GM12878 (cell line): ENCODE results near the gene NRXN3.

Source experiments
- HDGF ChIP-seq: fragments of 450-650 bp; IDR thresholded peaks from 2 replicates; pipeline ENCODE4 v1.6.1; 2016; ENCODE audit warnings: antibody characterized with exemption
- NFIC ChIP-seq: IDR thresholded peaks from 2 replicates; pipeline ENCODE4 v1.6.1; 2012; ENCODE audit warnings: low read depth, mild to moderate bottlenecking, inconsistent platforms, low read length, moderate library complexity
- POLR2A ChIP-seq: IDR thresholded peaks from 2 replicates; pipeline ENCODE4 v1.6.1; 2011; ENCODE audit warnings: low read depth, mild to moderate bottlenecking, low read length
- RAD21 ChIP-seq: IDR thresholded peaks from 2 replicates; pipeline ENCODE4 v1.6.1; 2011; ENCODE audit warnings: mild to moderate bottlenecking, low read depth, low read length, moderate library complexity; ENCODE audit not compliant: insufficient read depth
- SIN3A ChIP-seq: IDR thresholded peaks from 2 replicates; pipeline ENCODE4 v1.6.1; 2012; ENCODE audit warnings: low read depth, low read length, improper control_type of control experiment
- YY1 ChIP-seq: IDR thresholded peaks from 2 replicates; pipeline ENCODE4 v1.6.1; 2011; ENCODE audit warnings: low read depth, mild to moderate bottlenecking, low read length
- ZNF384 ChIP-seq: IDR thresholded peaks from 2 replicates; pipeline ENCODE4 v1.6.1; 2012; ENCODE audit warnings: low read depth, mild to moderate bottlenecking, low read length, improper control_type of control experiment, borderline replicate concordance
- TF ChIP-seq, protein P1 (sequence below), 3 experiments: IDR thresholded peaks in 2 of 3; conservative IDR thresholded peaks in 1 of 3; 2 replicates each; pipeline ENCODE4 v1.5.1; 2011; ENCODE audit warnings: low read depth in 3 of 3, low read length in 3 of 3, mild to moderate bottlenecking in 3 of 3, control low read depth in 2 of 3, moderate library complexity in 2 of 3, inconsistent platforms in 1 of 3, mixed read lengths in 1 of 3; ENCODE audit not compliant: control insufficient read depth in 2 of 3, insufficient read depth in 1 of 3; ENCODE audit errors: extremely low read depth in 1 of 3

DNA sequence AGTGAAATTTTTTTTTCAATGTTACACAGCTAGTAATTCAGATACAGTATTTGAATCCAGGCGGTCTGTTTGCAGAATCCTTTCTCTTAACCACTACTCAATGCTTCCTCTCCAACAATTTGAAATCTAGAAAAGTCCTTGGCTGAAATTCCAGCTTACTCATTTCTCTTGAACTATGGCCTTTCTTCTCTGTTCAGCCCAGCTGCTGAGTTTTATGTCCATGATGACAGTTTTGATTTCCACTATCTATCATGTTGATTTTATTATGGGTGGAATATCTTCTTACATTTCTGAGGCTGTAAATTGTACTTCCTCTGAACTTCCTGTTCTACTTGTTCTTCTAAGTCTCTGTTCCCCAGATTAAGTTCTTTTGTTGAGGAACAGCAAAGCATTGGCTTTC, 1725.8 kb downstream of the NRXN3 start:
- TF ChIP-seq HDGF: no peak
- no peak for TF ChIP-seq ZNF384
- no peak for TF ChIP-seq YY1
- TF ChIP-seq NFIC: no peak
- no peak for TF ChIP-seq RAD21
- TF ChIP-seq, protein P1, sequence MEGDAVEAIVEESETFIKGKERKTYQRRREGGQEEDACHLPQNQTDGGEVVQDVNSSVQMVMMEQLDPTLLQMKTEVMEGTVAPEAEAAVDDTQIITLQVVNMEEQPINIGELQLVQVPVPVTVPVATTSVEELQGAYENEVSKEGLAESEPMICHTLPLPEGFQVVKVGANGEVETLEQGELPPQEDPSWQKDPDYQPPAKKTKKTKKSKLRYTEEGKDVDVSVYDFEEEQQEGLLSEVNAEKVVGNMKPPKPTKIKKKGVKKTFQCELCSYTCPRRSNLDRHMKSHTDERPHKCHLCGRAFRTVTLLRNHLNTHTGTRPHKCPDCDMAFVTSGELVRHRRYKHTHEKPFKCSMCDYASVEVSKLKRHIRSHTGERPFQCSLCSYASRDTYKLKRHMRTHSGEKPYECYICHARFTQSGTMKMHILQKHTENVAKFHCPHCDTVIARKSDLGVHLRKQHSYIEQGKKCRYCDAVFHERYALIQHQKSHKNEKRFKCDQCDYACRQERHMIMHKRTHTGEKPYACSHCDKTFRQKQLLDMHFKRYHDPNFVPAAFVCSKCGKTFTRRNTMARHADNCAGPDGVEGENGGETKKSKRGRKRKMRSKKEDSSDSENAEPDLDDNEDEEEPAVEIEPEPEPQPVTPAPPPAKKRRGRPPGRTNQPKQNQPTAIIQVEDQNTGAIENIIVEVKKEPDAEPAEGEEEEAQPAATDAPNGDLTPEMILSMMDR (IDR thresholded peaks at IDR 0.05 in 2 of 3, conservative IDR thresholded peaks at IDR 0.05 in 1 of 3; ENCODE audit: control insufficient read depth in 2 of 3, extremely low read depth in 1 of 3, insufficient read depth in 1 of 3, low read depth in 3 of 3, low read length in 3 of 3): no peak
- TF ChIP-seq SIN3A: no peak
- TF ChIP-seq POLR2A: no peak
